Peyer's patch (tissue), 4 donors: ENCODE measurements around the gene FDX2.

Experiments
- POLR2A ChIP-seq, 2 donors: fragments of 450-650 bp; IDR thresholded peaks; one replicate each; pipeline ENCODE4 v1.5.1; 2017; ENCODE audit warnings: antibody characterized with exemption in 2 of 2, mild to moderate bottlenecking in 2 of 2, moderate library complexity in 2 of 2
- TF ChIP-seq, protein P1 (sequence below), 6 experiments: fragments of 450-650 bp in 4 of 6; fragments of 200-600 bp in 2 of 6; sonication (generic) in 1 of 6; IDR thresholded peaks; one replicate each; pipeline ENCODE4 v1.5.1; 2017 to 2019; ENCODE audit warnings: antibody characterized with exemption in 6 of 6, mild to moderate bottlenecking in 3 of 6, moderate library complexity in 1 of 6

- TF ChIP-seq, protein P1, sequence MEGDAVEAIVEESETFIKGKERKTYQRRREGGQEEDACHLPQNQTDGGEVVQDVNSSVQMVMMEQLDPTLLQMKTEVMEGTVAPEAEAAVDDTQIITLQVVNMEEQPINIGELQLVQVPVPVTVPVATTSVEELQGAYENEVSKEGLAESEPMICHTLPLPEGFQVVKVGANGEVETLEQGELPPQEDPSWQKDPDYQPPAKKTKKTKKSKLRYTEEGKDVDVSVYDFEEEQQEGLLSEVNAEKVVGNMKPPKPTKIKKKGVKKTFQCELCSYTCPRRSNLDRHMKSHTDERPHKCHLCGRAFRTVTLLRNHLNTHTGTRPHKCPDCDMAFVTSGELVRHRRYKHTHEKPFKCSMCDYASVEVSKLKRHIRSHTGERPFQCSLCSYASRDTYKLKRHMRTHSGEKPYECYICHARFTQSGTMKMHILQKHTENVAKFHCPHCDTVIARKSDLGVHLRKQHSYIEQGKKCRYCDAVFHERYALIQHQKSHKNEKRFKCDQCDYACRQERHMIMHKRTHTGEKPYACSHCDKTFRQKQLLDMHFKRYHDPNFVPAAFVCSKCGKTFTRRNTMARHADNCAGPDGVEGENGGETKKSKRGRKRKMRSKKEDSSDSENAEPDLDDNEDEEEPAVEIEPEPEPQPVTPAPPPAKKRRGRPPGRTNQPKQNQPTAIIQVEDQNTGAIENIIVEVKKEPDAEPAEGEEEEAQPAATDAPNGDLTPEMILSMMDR (IDR thresholded peaks at IDR 0.05), result no peak
- TF ChIP-seq POLR2A (IDR thresholded peaks at IDR 0.05), result no peak
These were observed 35.9 kb downstream of the FDX2 start for GRCh38 chr19:10279737-10280442.
